Endothelial cell (in vitro differentiated cells): Measurements from ENCODE around the gene UPF1. TPM values are rescaled to one million over a fixed set of nuclear protein-coding genes. Genes with fewer than 3 reads are reported as not detected.

Experiments used
- DNase-seq: peaks from one replicate; pipeline ENCODE4 v3.0.0; 2021; ENCODE audit warnings: low spot score
- H3K27ac Mint-ChIP-seq: one replicate; pipeline ENCODE4 v1.8.0; 2021; ENCODE audit warnings: mixed read lengths, inconsistent platforms; ENCODE audit not compliant: unreplicated experiment
- H3K27me3 Mint-ChIP-seq: one replicate; pipeline ENCODE4 v1.8.0; 2021; ENCODE audit warnings: mild to moderate bottlenecking, moderate library complexity, mixed read lengths, inconsistent platforms; ENCODE audit not compliant: unreplicated experiment
- H3K36me3 Mint-ChIP-seq: one replicate; pipeline ENCODE4 v1.8.0; 2021; ENCODE audit warnings: mild to moderate bottlenecking, low read depth, mixed read lengths, inconsistent platforms; ENCODE audit not compliant: unreplicated experiment
- H3K4me1 Mint-ChIP-seq: one replicate; pipeline ENCODE4 v1.8.0; 2021; ENCODE audit warnings: mild to moderate bottlenecking, mixed read lengths, inconsistent platforms; ENCODE audit not compliant: unreplicated experiment
- H3K4me3 Mint-ChIP-seq: one replicate; pipeline ENCODE4 v1.8.0; 2021; ENCODE audit warnings: mild to moderate bottlenecking, mixed read lengths, inconsistent platforms; ENCODE audit not compliant: unreplicated experiment
- H3K9me3 Mint-ChIP-seq: one replicate; pipeline ENCODE4 v1.8.0; 2021; ENCODE audit warnings: mixed read lengths, inconsistent platforms; ENCODE audit not compliant: unreplicated experiment
- CTCF ChIP-seq: fragments of 200-600 bp; sonication (generic); IDR thresholded peaks from one replicate; pipeline ENCODE4 v1.5.0; 2021; ENCODE audit warnings: antibody characterized with exemption; ENCODE audit not compliant: unreplicated experiment
- total RNA-seq: library from RNA; stranded (reverse); fragmentation: NEBNext Ultra II Directional; extraction: Animal tissue kit (Norgen Biotek cat#: 25700); gene quantifications from one replicate; pipeline ENCODE4 v1.2.1, GENCODE V29; 2021; ENCODE audit not compliant: unreplicated experiment

Gene UPF1
- total RNA-seq, 1 donor from 2014 or later, result 69.8 TPM

- Mint-ChIP-seq H3K27ac (no peak overlapping the region), H3K4me3 (no peak overlapping the region), H3K36me3 (peaks cover 37% of the 10 kb centered on the region), H3K4me1 (peaks cover 5% of the 10 kb centered on the region), H3K9me3 (no peaks in the 10 kb centered on the region), H3K27me3 (peaks cover 4% of the 10 kb centered on the region)
- no peak for DNase-seq
- TF ChIP-seq CTCF, result no peak
Measured at GRCh38 chr19:18847549-18848463, 16.0 kb downstream of the UPF1 start.

- Mint-ChIP-seq H3K27me3 (peaks cover 10% of the 10 kb centered on the region), H3K4me3 (no peak overlapping the region), H3K4me1 (peaks cover 5% of the 10 kb centered on the region), H3K9me3 (no peaks in the 10 kb centered on the region), H3K36me3 (peaks cover 45% of the 10 kb centered on the region), H3K27ac (no peak overlapping the region)
- DNase-seq, result no peak
- TF ChIP-seq CTCF, result no peak
Measured at GRCh38 chr19:18848878-18849661, 17.3 kb downstream of the UPF1 start.

- no peak for DNase-seq
- Mint-ChIP-seq H3K27ac (peak overlapping the region; percentile 67), H3K27me3 (peaks cover 10% of the 10 kb centered on the region), H3K4me3 (no peak overlapping the region), H3K9me3 (no peaks in the 10 kb centered on the region), H3K36me3 (peaks cover 52% of the 10 kb centered on the region), H3K4me1 (peaks cover 5% of the 10 kb centered on the region)
- TF ChIP-seq CTCF, result no peak
Measured at GRCh38 chr19:18849838-18850400, 18.2 kb downstream of the UPF1 start.

DNA sequence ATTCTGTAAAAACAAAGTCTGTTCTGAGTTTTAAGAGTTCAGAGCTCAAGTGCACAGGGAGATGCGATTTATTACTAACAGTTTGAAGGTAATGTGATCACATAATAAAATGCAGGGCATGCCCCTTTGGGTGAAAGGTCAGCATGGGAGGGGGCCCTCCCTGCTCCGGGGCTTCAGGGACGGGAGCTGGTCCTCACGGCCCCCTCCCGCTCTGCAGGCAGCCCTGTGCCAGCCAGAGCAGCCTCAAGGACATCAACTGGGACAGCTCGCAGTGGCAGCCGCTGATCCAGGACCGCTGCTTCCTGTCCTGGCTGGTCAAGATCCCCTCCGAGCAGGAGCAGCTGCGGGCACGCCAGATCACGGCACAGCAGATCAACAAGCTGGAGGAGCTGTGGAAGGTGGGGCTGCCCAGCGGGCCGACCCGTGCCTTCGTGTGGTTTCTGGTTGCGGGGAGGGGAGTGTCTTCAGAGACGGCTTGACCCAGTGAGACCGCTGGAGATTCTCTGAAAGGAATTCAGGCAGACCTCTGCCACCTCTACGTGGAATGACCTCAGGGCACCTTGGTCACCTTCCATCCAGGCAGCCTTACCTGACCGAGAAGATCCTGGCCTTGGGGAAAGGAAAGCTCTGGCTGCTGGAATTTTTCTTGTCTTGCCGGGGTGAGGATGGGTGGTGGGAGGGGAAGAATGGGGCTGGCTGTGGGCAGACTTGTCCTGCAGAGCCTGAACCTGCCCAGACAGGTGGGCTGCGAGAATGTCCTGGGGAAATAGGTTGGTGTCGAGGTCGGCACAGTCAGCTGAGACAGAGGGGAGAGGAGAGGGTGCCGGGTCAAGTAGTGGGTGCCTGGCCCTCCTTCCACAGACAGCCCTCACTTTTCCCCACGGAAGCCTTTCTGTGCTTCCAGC lies 19.0 kb downstream of the UPF1 start:
- H3K9me3 Mint-ChIP-seq, result no peaks in the 10 kb centered on the region

More for the DNA sequence above, 19.0 kb downstream of the UPF1 start:
- Mint-ChIP-seq H3K27me3 (peaks cover 10% of the 10 kb centered on the region), H3K4me1 (peaks cover 5% of the 10 kb centered on the region), H3K4me3 (no peak overlapping the region), H3K27ac (no peak overlapping the region), H3K36me3 (peaks cover 55% of the 10 kb centered on the region)
- no peak for TF ChIP-seq CTCF
- no peak for DNase-seq
